GM19238 (cell line): ENCODE results near the gene CLRN3.

ENCODE experiments used
- DNase-seq: peaks from one replicate; pipeline ENCODE4 v3.0.0; 2011; ENCODE audit warnings: low spot score; ENCODE audit not compliant: insufficient read length

Gene CLRN3

GRCh38 chr10:127892743-127893142 lies at the start of gene CLRN3:
CLRN3 (minus strand) TSS chr10:127892941; CDS start chr10:127892784, 157 bp downstream.
- DNase-seq: no peak

GRCh38 chr10:127940866-127941640 lies 48.3 kb upstream of the CLRN3 start:
- DNase-seq: no peak

GRCh38 chr10:127939786-127940330 lies 47.1 kb upstream of the CLRN3 start:
- no peak for DNase-seq

GRCh38 chr10:127937915-127938463 lies 45.2 kb upstream of the CLRN3 start:
- no peak for DNase-seq

GRCh38 chr10:127937069-127937468 lies 44.3 kb upstream of the CLRN3 start:
- no peak for DNase-seq

GRCh38 chr10:127935071-127935561 lies 42.4 kb upstream of the CLRN3 start:
- DNase-seq: no peak

- DNase-seq: no peak
Observed at GRCh38 chr10:127934383-127934782, 41.6 kb upstream of the CLRN3 start.

GRCh38 chr10:127933271-127933670 lies 40.5 kb upstream of the CLRN3 start:
- DNase-seq: no peak

GRCh38 chr10:127932521-127933270 lies 40.0 kb upstream of the CLRN3 start:
- DNase-seq: no peak

- no peak for DNase-seq
Observed at GRCh38 chr10:127928021-127928806, 35.5 kb upstream of the CLRN3 start.

GRCh38 chr10:127926455-127926854 lies 33.7 kb upstream of the CLRN3 start:
- no peak for DNase-seq

- DNase-seq: no peak
Observed at GRCh38 chr10:127925471-127926207, 32.9 kb upstream of the CLRN3 start.

GRCh38 chr10:127923646-127924045 lies 30.9 kb upstream of the CLRN3 start:
- DNase-seq: no peak

GRCh38 chr10:127922675-127923366 lies 30.1 kb upstream of the CLRN3 start:
- no peak for DNase-seq

GRCh38 chr10:127922206-127922605 lies 29.5 kb upstream of the CLRN3 start:
- no peak for DNase-seq

GRCh38 chr10:127921753-127922145 lies 29.0 kb upstream of the CLRN3 start:
- no peak for DNase-seq

GRCh38 chr10:127921075-127921752 lies 28.5 kb upstream of the CLRN3 start:
- no peak for DNase-seq

- no peak for DNase-seq
Observed at GRCh38 chr10:127920306-127921074, 27.7 kb upstream of the CLRN3 start.
